H1 (cell line): ENCODE data around the gene RPS6KA4.

Source experiments
- BRCA1 ChIP-seq: IDR thresholded peaks from 2 replicates; pipeline ENCODE4 v1.6.1; 2012; ENCODE audit warnings: low read depth, low read length, improper control_type of control experiment
- CBX5 ChIP-seq: fragments of 300-800, 300-1000 bp; sonication (generic); IDR thresholded peaks from 2 replicates; pipeline ENCODE4 v1.7.1; 2016; ENCODE audit warnings: antibody characterized with exemption, low read length, low read depth
- CTCF ChIP-seq, 3 experiments: IDR thresholded peaks; 1 replicate in 2 of 3; 2 replicates in 1 of 3; pipeline versions ENCODE4 v1.5.1 to v1.6.1; 2011; ENCODE audit warnings: low read length in 3 of 3, mild to moderate bottlenecking in 3 of 3, inconsistent platforms in 2 of 3, low read depth in 1 of 3, moderate library complexity in 1 of 3; ENCODE audit not compliant: insufficient read depth in 1 of 3; ENCODE audit errors: control extremely low read depth in 1 of 3
- EP300 ChIP-seq, 2 experiments: IDR thresholded peaks; 1 replicate in 1 of 2; 2 replicates in 1 of 2; pipeline ENCODE4 v1.6.1; 2011 to 2012; ENCODE audit warnings: low read depth in 2 of 2, low read length in 2 of 2, mild to moderate bottlenecking in 2 of 2, borderline replicate concordance in 1 of 2, inconsistent platforms in 1 of 2, moderate library complexity in 1 of 2
- EZH2 ChIP-seq: fragments of 200-600 bp; sonication (generic); IDR thresholded peaks from 2 replicates; pipeline ENCODE4 v1.7.1; 2012; ENCODE audit warnings: low read depth, mild to moderate bottlenecking, moderate library complexity, low read length, inconsistent platforms; ENCODE audit not compliant: severe bottlenecking
- JUND ChIP-seq: IDR thresholded peaks from 2 replicates; pipeline ENCODE4 v1.6.1; 2011; ENCODE audit warnings: mild to moderate bottlenecking, improper control_type of control experiment, low read length
- POLR2A ChIP-seq, 2 experiments: IDR thresholded peaks; 1 replicate in 1 of 2; 2 replicates in 1 of 2; pipeline ENCODE4 v1.6.1; 2011; ENCODE audit warnings: low read depth in 2 of 2, low read length in 2 of 2, mild to moderate bottlenecking in 2 of 2; ENCODE audit errors: control extremely low read depth in 1 of 2
- POU5F1 ChIP-seq: IDR thresholded peaks from 2 replicates; pipeline ENCODE4 v1.6.1; 2011; ENCODE audit warnings: low read depth, mild to moderate bottlenecking, low read length, moderate library complexity
- RXRA ChIP-seq: IDR thresholded peaks from 2 replicates; pipeline ENCODE4 v1.6.1; 2011; ENCODE audit warnings: low read depth, mild to moderate bottlenecking, low read length, moderate library complexity; ENCODE audit not compliant: insufficient read depth
- SRF ChIP-seq: IDR thresholded peaks from 2 replicates; pipeline ENCODE4 v1.6.1; 2011; ENCODE audit warnings: mild to moderate bottlenecking, low read depth, low read length, moderate library complexity
- YY1 ChIP-seq: IDR thresholded peaks from 2 replicates; pipeline ENCODE4 v1.6.1; 2011; ENCODE audit warnings: low read depth, mild to moderate bottlenecking, low read length

DNA sequence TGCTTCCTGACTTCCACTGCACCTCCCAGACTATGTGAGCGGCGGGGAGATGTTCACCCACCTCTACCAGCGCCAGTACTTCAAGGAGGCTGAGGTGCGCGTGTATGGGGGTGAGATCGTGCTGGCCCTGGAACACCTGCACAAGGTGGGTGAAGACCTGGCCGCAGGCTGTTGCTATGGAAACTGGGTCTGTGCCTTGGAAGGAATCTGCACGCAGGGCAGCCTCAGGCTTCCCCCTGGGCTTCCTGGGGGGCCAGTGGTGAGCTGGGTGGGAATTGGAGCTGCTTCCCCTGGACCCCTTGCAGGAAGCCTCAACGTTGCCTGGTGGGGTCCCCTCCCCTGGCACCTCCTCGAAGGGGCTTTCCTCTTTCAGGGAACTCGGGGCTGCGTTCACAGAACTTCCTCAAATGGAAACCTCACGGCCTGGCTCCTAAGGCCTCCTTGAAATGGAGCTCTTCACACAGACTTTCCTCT lies 1.5 kb downstream of the RPS6KA4 start:
- TF ChIP-seq EZH2, result no peak
- TF ChIP-seq JUND, result no peak
- TF ChIP-seq YY1, result no peak
- TF ChIP-seq SRF, result no peak
- no peak for TF ChIP-seq POLR2A (IDR thresholded peaks at IDR 0.05; ENCODE audit: control extremely low read depth in 1 of 2, low read depth in 2 of 2, low read length in 2 of 2)
- TF ChIP-seq CTCF (IDR thresholded peaks at IDR 0.05; ENCODE audit: control extremely low read depth in 1 of 3, insufficient read depth in 1 of 3, low read depth in 1 of 3, low read length in 3 of 3), result no peak
- TF ChIP-seq POU5F1, result no peak
- no peak for TF ChIP-seq EP300 (IDR thresholded peaks at IDR 0.05; ENCODE audit: borderline replicate concordance in 1 of 2, low read depth in 2 of 2, low read length in 2 of 2)
- no peak for TF ChIP-seq RXRA
- no peak for TF ChIP-seq CBX5
- no peak for TF ChIP-seq BRCA1
